GM12801 (cell line): ENCODE measurements around the gene MICA.

ENCODE experiments used
- CTCF ChIP-seq: IDR thresholded peaks from one replicate; pipeline ENCODE4 v1.5.1; 2011; ENCODE audit warnings: control low read depth; ENCODE audit not compliant: insufficient read length; ENCODE audit errors: extremely low read depth

The MICA gene

GRCh38 chr6:31357886-31358285, 45.5 kb upstream of the MICA start:
- no peak for TF ChIP-seq CTCF

GRCh38 chr6:31358302-31358701, 45.1 kb upstream of the MICA start:
- no peak for TF ChIP-seq CTCF

GRCh38 chr6:31359581-31359980, 43.8 kb upstream of the MICA start:
- no peak for TF ChIP-seq CTCF

GRCh38 chr6:31362751-31363150, 40.6 kb upstream of the MICA start:
- no peak for TF ChIP-seq CTCF

GRCh38 chr6:31363811-31364210, 39.6 kb upstream of the MICA start:
- TF ChIP-seq CTCF: no peak

- no peak for TF ChIP-seq CTCF
These were observed 37.5 kb upstream of the MICA start for GRCh38 chr6:31365864-31366263.

- TF ChIP-seq CTCF: peak; percentile 7
These were observed 36.5 kb upstream of the MICA start for GRCh38 chr6:31366693-31367470.

GRCh38 chr6:31368461-31368860, 34.9 kb upstream of the MICA start:
- no peak for TF ChIP-seq CTCF
